GM12801 (cell line): ENCODE measurements around the gene GAS2.

Experiments used
- TF ChIP-seq, protein P1 (sequence below): IDR thresholded peaks from one replicate; pipeline ENCODE4 v1.5.1; 2011; ENCODE audit warnings: control low read depth; ENCODE audit not compliant: insufficient read length; ENCODE audit errors: extremely low read depth

Gene GAS2

DNA sequence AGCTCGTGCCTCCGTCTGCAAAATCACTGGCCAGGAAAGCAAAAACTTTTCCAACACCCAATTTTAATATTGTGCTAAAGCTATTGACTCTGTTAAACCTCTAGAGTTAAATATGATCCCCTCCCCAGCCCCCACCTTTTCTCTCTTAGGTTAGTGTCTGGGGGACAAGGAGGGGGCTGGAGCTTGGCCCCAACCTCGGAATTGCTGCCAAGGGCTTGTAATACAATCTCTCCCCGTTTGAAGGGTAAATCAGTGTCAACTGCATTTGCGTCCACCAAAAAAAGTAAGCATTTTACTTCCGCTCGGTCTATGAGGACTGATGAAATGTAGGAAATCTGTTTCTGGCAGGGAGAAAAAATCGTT lies at the start of gene GAS2:
TSS of gene GAS2 (plus strand) at position 287 of the 363 bp plus-strand sequence. CDS start 8,259 bp downstream, outside the sequence.
- TF ChIP-seq, protein P1, sequence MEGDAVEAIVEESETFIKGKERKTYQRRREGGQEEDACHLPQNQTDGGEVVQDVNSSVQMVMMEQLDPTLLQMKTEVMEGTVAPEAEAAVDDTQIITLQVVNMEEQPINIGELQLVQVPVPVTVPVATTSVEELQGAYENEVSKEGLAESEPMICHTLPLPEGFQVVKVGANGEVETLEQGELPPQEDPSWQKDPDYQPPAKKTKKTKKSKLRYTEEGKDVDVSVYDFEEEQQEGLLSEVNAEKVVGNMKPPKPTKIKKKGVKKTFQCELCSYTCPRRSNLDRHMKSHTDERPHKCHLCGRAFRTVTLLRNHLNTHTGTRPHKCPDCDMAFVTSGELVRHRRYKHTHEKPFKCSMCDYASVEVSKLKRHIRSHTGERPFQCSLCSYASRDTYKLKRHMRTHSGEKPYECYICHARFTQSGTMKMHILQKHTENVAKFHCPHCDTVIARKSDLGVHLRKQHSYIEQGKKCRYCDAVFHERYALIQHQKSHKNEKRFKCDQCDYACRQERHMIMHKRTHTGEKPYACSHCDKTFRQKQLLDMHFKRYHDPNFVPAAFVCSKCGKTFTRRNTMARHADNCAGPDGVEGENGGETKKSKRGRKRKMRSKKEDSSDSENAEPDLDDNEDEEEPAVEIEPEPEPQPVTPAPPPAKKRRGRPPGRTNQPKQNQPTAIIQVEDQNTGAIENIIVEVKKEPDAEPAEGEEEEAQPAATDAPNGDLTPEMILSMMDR = no peak

DNA sequence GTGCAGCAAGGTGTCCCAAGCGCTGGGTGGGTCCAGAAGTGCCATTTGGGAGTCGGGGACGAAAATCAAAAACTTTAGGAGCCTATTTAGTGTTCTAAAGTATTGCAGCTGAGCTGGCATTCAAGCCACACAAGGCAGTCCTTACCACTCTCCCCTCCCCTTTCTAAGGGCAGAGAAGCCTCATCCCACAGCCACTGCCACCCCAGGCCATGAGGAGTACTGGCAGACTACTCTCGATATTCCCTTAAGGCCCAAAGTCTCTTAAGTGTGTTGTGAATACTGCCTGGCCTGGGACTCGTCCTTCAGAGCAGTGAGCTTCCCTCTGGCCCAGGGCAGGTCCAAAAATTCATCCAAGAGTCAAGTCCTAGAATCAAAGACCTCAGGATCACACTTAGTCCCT lies 48.5 kb upstream of the GAS2 start:
- TF ChIP-seq, protein P1 = no peak

DNA sequence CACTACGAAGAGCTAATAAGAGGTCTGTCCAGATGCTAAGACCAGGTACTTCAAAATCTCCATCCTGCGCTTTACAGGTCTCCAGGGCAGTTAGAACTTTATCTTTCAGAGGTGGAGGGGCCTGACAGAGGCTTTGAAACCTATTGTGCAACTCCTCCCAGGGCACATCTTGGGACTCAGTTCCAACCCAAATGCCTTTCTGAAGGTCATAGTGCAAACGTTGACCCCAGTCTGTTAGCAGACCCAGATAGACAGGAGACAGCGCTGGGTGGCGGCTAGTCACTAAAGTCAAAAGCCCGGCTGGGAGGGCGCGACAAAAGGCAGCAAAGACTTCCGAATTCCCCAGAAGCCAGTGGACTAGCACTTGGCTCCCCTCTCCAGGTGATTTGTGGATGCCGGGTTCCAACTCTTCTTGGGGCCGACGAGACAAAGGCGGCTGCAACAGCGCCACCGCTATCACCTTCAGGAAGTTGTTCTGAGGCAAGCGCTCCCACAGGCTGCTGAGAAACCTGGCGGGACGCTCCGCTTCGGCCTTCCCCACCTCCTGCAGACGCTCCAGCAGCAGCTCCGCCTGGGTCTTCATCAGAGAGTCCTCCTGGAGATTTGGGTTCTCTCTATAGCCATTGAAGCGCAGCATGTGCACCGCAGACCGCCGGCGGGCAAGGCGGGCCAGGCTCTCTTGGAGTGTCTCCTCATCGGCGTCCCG lies 41.5 kb upstream of the GAS2 start:
- TF ChIP-seq, protein P1 = no peak

DNA sequence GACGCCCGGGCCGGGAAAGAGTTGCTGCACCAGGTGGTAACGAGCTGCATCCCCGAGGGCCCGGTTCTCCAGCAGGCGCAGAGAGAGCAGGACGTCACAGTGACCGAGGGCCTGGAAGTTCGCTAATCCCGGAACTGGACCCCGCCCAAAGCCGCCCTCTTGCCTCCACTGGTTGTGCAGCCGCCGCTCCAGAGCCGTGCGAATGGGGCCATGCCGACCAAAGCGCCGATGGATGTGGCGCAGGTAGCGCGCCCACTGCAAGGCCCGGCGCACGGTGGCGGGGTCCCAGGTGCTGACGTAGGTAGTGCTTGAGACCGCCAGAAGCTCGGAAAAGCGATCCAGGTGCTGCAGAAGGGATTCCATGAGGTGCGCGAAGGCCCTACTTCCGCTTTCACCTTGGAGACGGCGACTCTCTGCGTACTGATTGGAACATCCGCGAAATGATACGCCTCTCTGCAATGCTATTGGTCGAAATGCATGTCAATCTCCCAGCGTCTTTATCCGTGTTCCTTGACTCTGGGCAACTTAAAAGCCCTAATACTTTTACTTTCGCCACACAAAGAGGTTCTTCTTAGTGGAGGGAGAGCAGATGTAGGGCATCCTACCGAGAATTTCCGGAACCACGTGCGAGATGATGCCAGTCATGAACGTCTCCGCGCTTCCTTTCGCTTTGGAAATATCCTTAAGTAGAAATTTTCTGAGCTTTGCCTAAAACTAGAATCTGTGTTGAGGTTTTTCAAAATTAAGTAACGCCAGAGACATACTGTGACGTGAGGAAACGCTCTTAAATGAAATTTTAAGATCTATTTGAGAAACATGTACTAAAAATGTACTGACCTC lies 40.7 kb upstream of the GAS2 start, which contains the start of gene FANCF:
TSS of gene FANCF (minus strand) at position 376 of the 840 bp plus-strand sequence. CDS start at position 363, 13 bp downstream.
- TF ChIP-seq, protein P1 = no peak

DNA sequence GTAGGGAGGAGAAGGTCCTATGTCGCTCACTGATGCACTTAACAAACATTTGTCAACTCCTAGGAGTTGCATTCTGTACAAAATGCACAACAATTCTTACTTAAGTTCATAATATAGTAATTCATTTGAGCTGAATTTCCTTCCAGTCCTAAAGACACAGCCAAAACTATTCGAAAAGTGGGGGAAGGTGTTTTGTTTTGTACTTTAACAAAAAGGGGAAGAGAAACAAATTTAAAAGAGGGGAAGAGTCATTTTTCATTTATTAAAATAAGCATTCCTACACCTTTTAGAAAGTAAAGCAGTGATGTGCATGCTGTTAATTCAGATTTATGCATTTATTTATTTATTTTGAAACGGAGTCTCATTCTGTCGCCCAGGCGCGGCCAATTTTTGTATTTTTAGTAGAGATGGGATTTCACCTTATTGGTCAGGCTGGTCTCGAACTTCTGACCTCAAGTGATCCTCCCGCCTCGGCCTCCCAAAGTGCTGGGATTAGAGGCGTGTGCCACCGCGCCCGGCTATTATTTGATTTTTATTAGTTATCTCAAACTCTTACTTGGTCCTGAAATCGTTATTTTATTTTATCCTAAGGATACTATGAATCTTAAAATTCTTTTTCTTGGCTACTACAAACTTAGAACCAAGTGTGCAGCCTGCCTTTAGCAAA lies 39.7 kb upstream of the GAS2 start:
- TF ChIP-seq, protein P1 = no peak

DNA sequence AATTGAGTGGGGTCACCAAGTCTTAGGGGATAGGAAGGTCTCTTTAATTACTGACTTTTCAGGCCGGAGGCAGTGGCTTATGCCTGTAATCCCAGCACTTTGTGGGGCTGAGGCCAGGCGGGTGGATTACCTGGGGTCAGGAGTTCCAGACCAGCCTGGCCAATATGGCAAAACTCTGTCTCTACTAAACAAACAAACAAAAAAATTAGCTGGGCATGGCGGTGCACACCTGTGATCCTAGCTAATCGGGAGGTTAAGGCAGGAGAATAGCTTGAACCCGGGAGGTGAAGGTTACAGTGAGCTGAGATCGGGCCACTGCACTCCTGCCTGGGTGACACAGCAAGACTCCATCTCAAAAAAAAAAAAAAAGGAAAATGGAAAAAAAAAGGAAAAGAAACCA lies 39.0 kb upstream of the GAS2 start:
- TF ChIP-seq, protein P1 = no peak

DNA sequence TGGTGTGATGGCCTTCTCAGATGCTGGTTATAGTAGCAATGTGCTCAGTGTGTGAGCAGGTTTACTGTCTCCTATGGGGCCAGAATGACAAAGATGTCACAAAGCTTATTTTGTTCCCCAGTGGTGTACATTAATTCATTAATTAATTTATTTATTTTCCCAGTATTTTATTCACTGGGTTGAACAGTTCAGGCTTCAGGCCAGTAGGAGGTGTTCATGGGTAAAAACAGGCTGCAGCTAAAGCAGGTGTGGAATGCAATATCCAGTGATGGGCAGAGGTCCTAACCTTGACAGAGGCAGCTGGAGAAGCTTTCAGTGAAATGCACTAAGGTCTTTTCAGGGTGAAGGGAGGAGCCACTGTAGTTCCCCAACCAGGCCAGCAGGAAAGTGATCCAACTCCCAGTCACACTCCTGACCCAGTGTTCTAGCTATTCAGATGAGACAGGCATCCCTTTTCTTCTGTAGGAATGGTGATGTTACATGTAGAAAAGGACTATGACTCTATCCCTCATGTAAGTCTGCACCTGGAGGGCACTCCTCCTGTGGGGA lies 33.0 kb upstream of the GAS2 start:
- TF ChIP-seq, protein P1 = no peak
